Neuronal stem cell (in vitro differentiated cells): ENCODE measurements around the gene C19orf67. TPM values are rescaled to one million over a fixed set of nuclear protein-coding genes. Genes with fewer than 3 reads are reported as not detected.

Experiments used
- DNase-seq: peaks from one replicate; pipeline ENCODE4 v3.0.0-alpha.2; 2013; ENCODE audit warnings: low spot score
- H2AFZ ChIP-seq: one replicate; pipeline ENCODE4 v1.6.1; 2013; ENCODE audit warnings: mild to moderate bottlenecking, low read length, inconsistent platforms
- H2AK5ac ChIP-seq: 2 replicates; pipeline ENCODE4 v1.6.1; 2013; ENCODE audit warnings: low read depth, mild to moderate bottlenecking, inconsistent platforms, low read length, moderate library complexity, mixed read lengths
- H2BK120ac ChIP-seq: 2 replicates; pipeline ENCODE4 v1.6.1; 2013; ENCODE audit warnings: low read depth, mild to moderate bottlenecking, inconsistent platforms, low read length, moderate library complexity, mixed read lengths
- H2BK12ac ChIP-seq: one replicate; pipeline ENCODE4 v1.6.1; 2013; ENCODE audit warnings: low read length, inconsistent platforms
- H2BK15ac ChIP-seq: 2 replicates; pipeline ENCODE4 v1.6.1; 2013; ENCODE audit warnings: mild to moderate bottlenecking, low read length, inconsistent platforms, mixed read lengths
- H2BK5ac ChIP-seq: one replicate; pipeline ENCODE4 v1.6.1; 2013; ENCODE audit warnings: inconsistent platforms, mild to moderate bottlenecking, low read length, moderate library complexity
- H3K14ac ChIP-seq: one replicate; pipeline ENCODE4 v1.6.1; 2013; ENCODE audit warnings: low read length, inconsistent platforms
- H3K18ac ChIP-seq: 2 replicates; pipeline ENCODE4 v1.6.1; 2013; ENCODE audit warnings: low read length, inconsistent platforms
- H3K23ac ChIP-seq: 2 replicates; pipeline ENCODE4 v1.6.1; 2013; ENCODE audit warnings: low read depth, mild to moderate bottlenecking, mixed read lengths, low read length, inconsistent platforms; ENCODE audit not compliant: poor library complexity
- H3K27ac ChIP-seq: replicated peaks from 3 replicates; pipeline ENCODE4 v1.5.1; 2013; ENCODE audit warnings: low read length, inconsistent platforms
- H3K27me3 ChIP-seq, 3 experiments: 2 replicates each; pipeline ENCODE4 v1.6.1; 2013; ENCODE audit warnings: low read length in 3 of 3, mild to moderate bottlenecking in 2 of 3, inconsistent platforms in 1 of 3, low read depth in 1 of 3, mixed read lengths in 1 of 3, moderate library complexity in 1 of 3; ENCODE audit not compliant: control insufficient read depth in 3 of 3, insufficient read depth in 3 of 3
- H3K36me3 ChIP-seq, 2 donors: replicated peaks in 1 of 2; 2 replicates each; pipeline ENCODE4 v1.6.1; 2013; ENCODE audit warnings: low read length in 2 of 2; ENCODE audit not compliant: control insufficient read depth in 2 of 2, insufficient read depth in 2 of 2
- H3K4ac ChIP-seq: 2 replicates; pipeline ENCODE4 v1.6.1; 2013; ENCODE audit warnings: inconsistent platforms, mild to moderate bottlenecking, low read length, moderate library complexity
- H3K4me1 ChIP-seq, 2 donors: 1 replicate in 1 of 2; 2 replicates in 1 of 2; pipeline ENCODE4 v1.6.1; 2013; ENCODE audit warnings: low read length in 2 of 2, low read depth in 1 of 2; ENCODE audit not compliant: control insufficient read depth in 2 of 2, insufficient read depth in 1 of 2
- H3K4me2 ChIP-seq: one replicate; pipeline ENCODE4 v1.6.1; 2013; ENCODE audit warnings: mild to moderate bottlenecking, low read length, inconsistent platforms; ENCODE audit not compliant: insufficient read depth, poor library complexity, severe bottlenecking
- H3K4me3 ChIP-seq, 2 donors: 2 replicates each; pipeline ENCODE4 v1.5.1; 2013; ENCODE audit warnings: low read length in 2 of 2, mild to moderate bottlenecking in 2 of 2, inconsistent platforms in 1 of 2, moderate library complexity in 1 of 2
- H3K79me1 ChIP-seq: one replicate; pipeline ENCODE4 v1.6.1; 2013; ENCODE audit warnings: low read depth, mild to moderate bottlenecking, inconsistent platforms, low read length, moderate library complexity
- H3K9ac ChIP-seq: one replicate; pipeline ENCODE4 v1.6.1; 2013; ENCODE audit warnings: mild to moderate bottlenecking, low read depth, low read length, inconsistent platforms; ENCODE audit not compliant: poor library complexity
- H3K9me3 ChIP-seq, 2 donors: replicated peaks in 1 of 2; 2 replicates each; pipeline versions ENCODE3 to v1.6.1; 2013; ENCODE audit warnings: low read length in 2 of 2, mild to moderate bottlenecking in 2 of 2, inconsistent platforms in 1 of 2, low read depth in 1 of 2, mixed read lengths in 1 of 2, moderate library complexity in 1 of 2; ENCODE audit not compliant: control insufficient read depth in 2 of 2, insufficient read depth in 1 of 2
- H4K8ac ChIP-seq: one replicate; pipeline ENCODE4 v1.6.1; 2013; ENCODE audit warnings: low read depth, mild to moderate bottlenecking, inconsistent platforms, low read length, moderate library complexity
- H4K91ac ChIP-seq: one replicate; pipeline ENCODE4 v1.6.1; 2013; ENCODE audit warnings: low read length, low read depth, mild to moderate bottlenecking, inconsistent platforms; ENCODE audit not compliant: poor library complexity
- WGBS, 2 donors: extraction: QIAGEN DNeasy Blood & Tissue Kit; methylation state at CpG; one replicate each; pipeline ENCODE4 v1.1.7; 2013; ENCODE audit warnings: missing lambda C conversion rate in 2 of 2, mixed read lengths in 1 of 2; ENCODE audit not compliant: insufficient read length in 2 of 2, insufficient replicate concordance in 1 of 2; ENCODE audit errors: extremely low coverage in 2 of 2; 5-methylcytosine and 5-hydroxymethylcytosine counted together
- polyA plus RNA-seq, 2 experiments: library from polyadenylated mRNA; stranded (reverse); fragments of 200-250 nt; gene quantifications; one replicate each; pipeline ENCODE4 v1.2.3, GENCODE V29; 2013

The C19orf67 gene
- not detected for polyA plus RNA-seq (2013, experiment 1 of 2)
- polyA plus RNA-seq (2013, experiment 2 of 2): not detected

DNA sequence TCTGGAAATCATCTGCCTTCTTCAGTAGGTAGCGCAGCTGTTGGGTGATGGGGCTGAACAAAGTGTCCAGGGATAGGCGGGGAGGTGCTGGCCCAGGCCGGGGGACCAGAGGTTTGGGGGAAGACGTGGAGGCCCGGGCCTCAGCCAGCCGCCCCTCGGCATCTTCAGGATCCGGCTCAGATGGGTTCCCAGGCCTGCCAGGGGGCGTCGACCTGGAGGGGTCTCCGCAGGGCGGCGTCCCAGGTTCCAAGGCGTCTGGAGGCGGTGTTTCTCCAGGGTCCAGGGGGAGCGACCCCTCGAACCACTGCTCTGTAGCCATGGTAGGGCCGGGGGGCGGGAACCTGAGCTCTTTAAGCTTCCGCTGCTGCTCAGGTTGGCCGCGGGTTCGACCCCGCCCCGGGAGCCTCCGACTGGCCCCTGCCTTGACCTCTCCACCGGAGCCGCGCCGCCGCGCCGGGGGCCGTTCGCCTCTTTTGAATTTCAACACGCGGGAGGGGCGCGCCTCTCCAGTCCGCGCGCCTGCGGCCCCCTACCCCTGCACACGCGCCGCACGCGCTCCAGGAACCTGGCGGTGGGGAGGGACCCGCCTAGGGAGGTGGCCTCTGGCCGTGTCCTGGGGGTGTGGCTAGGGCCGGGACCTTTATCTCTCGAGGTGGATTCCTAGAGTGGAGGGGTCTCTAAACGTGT, at the start of gene C19orf67:
TSS of gene C19orf67 (minus strand) at position 475 of the 687 bp plus-strand sequence. CDS start at position 319, 156 bp downstream.
- H4K8ac ChIP-seq: no peak within 1 kb of the TSS
- no peak within 1 kb of the TSS for H2BK15ac ChIP-seq
- peaks cover 4% of the 10 kb centered on the region for H3K79me1 ChIP-seq
- H3K18ac ChIP-seq: no peak within 1 kb of the TSS
- no peak within 1 kb of the TSS for H4K91ac ChIP-seq
- H2AFZ ChIP-seq: no peak within 1 kb of the TSS
- H2BK5ac ChIP-seq: no peak within 1 kb of the TSS
- H3K9ac ChIP-seq: no peak within 1 kb of the TSS
- no CpG with 5 or more reads among the region's 54 CpGs for WGBS, 2 donors
- peak within 1 kb of the TSS; percentile 0 for H2AK5ac ChIP-seq
- H3K4ac ChIP-seq: no peak within 1 kb of the TSS
- no peak within 1 kb of the TSS for H3K23ac ChIP-seq
- no peak within 1 kb of the TSS for H2BK120ac ChIP-seq
- no peak within 1 kb of the TSS for H3K4me3 ChIP-seq
- peaks cover 14 to 28% of the 10 kb centered on the region in 2 donors for H3K36me3 ChIP-seq
- no peak within 1 kb of the TSS for H3K27ac ChIP-seq
- H2BK12ac ChIP-seq: no peak within 1 kb of the TSS
- H3K14ac ChIP-seq: no peak within 1 kb of the TSS
- peak within 1 kb of the TSS; percentile 39 for H3K4me2 ChIP-seq
- peaks cover 0 to 4% of the 10 kb centered on the region in 2 donors for H3K9me3 ChIP-seq
- H3K27me3 ChIP-seq: peaks cover 0 to 4% (median 0%) of the 10 kb centered on the region in 3 experiments
- peaks cover 0 to 8% of the 10 kb centered on the region in 2 donors for H3K4me1 ChIP-seq
- no peak for DNase-seq

DNA sequence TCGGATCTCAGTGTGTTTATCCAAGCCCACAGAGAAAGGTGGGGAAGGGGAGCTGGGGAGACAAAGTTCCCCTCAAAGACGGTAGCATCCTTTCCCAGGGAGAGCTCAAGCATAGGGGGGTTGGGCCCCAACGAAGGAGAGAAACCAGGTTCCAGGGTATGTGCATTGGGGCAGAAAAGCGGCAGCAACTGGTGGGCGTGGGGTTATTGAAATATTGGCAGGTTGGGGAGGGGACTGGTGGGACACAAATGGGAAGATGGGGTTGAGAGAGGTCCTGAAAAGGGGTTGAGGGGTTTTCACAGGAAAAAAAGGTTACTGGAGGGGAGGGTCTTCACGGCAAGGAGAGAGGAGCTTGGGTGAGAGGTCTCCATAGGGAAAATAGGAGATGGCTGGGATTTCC, 49.8 kb upstream of the C19orf67 start:
- peaks cover 4% of the 10 kb centered on the region for H3K79me1 ChIP-seq
- H2AK5ac ChIP-seq: peak overlapping the region; percentile 90
- H3K4me1 ChIP-seq: peaks cover 13 to 18% of the 10 kb centered on the region in 2 donors
- H3K23ac ChIP-seq: no peak overlapping the region
- H3K27me3 ChIP-seq: no peaks in the 10 kb centered on the region
- DNase-seq: no peak
- no peak overlapping the region for H3K4ac ChIP-seq
- no peak overlapping the region for H2BK120ac ChIP-seq
- no peak overlapping the region for H3K18ac ChIP-seq
- H3K36me3 ChIP-seq: peaks cover 2 to 21% of the 10 kb centered on the region in 2 donors
- H3K9ac ChIP-seq: no peak overlapping the region
- H3K4me2 ChIP-seq: peak overlapping the region; percentile 93
- H2BK15ac ChIP-seq: no peak overlapping the region
- WGBS, 2 donors: no CpG with 5 or more reads among the region's 6 CpGs
- no peaks in the 10 kb centered on the region for H3K9me3 ChIP-seq
- H2AFZ ChIP-seq: no peak overlapping the region
- no peak overlapping the region for H4K91ac ChIP-seq
- H2BK12ac ChIP-seq: no peak overlapping the region
- H3K4me3 ChIP-seq: peak overlapping the region; percentile 98 to 100
- no peak overlapping the region for H4K8ac ChIP-seq
- H3K27ac ChIP-seq: no peak overlapping the region
- H2BK5ac ChIP-seq: no peak overlapping the region
- no peak overlapping the region for H3K14ac ChIP-seq

DNA sequence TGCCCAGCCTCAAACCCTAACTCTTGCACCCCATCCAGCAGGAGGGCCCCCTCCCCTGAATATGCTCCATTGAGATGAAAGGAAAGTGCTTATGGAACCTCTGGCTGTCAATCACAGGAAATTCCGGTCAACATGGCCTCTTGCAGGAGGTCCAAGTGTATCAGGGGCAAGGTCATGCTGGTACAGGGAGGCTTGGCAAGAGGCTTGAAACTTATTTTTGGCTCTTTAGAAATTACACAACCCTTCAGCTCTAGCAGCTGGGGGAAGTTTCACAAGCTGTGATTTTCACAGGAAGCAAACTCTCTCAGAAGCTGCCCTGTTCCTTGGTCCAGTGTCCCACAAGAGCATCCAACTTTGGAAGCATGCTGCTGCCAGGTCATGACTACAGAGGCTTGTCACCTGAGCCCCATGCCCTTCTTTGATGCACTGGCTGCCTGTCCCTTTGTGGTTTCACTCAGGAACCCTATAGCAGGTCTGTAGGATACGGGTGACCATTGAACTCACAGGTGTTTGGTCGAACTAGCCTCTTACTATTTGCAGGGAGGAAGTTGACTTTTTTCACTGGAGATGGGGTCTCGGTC, 42.4 kb upstream of the C19orf67 start:
- H3K9me3 ChIP-seq: no peaks in the 10 kb centered on the region
- H3K14ac ChIP-seq: no peak overlapping the region
- no peak overlapping the region for H3K27ac ChIP-seq
- peaks cover 18 to 67% of the 10 kb centered on the region in 2 donors for H3K36me3 ChIP-seq
- H2BK120ac ChIP-seq: no peak overlapping the region
- WGBS, 2 donors: no CpG with 5 or more reads among the region's 4 CpGs
- H4K8ac ChIP-seq: no peak overlapping the region
- H3K4ac ChIP-seq: no peak overlapping the region
- H3K4me2 ChIP-seq: no peak overlapping the region
- no peak overlapping the region for H2AK5ac ChIP-seq
- no peaks in the 10 kb centered on the region for H3K27me3 ChIP-seq
- peak overlapping the region; percentile 10 for H3K9ac ChIP-seq
- no peak overlapping the region for H2BK5ac ChIP-seq
- no peak overlapping the region for H2BK15ac ChIP-seq
- H3K79me1 ChIP-seq: no peaks in the 10 kb centered on the region
- no peak overlapping the region for H4K91ac ChIP-seq
- H3K4me3 ChIP-seq: no peak overlapping the region
- DNase-seq: no peak
- no peaks in the 10 kb centered on the region for H3K4me1 ChIP-seq
- H2BK12ac ChIP-seq: no peak overlapping the region
- H3K23ac ChIP-seq: no peak overlapping the region
- no peak overlapping the region for H2AFZ ChIP-seq
- no peak overlapping the region for H3K18ac ChIP-seq

DNA sequence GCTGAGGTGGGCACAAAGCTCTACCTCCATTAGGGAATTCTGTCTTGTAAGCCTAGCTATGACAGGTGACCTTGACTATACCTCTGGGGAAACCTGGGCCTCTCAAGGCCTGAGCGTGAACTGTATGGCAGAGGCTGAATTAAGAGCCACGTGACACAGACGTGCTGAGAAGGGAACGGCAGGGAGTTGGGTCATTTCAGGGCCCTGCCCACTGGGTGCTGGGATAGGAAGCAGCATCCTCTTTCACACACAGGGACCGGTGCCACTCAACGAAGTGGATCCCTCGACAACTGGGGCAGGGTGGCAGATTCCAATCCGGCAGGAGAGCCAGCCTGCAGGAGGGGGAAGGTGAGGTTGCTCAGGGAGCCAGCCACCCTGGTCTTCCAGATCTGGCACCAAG, 41.6 kb upstream of the C19orf67 start:
- no peak overlapping the region for H3K4me3 ChIP-seq
- H2BK5ac ChIP-seq: no peak overlapping the region
- no peak overlapping the region for H3K9ac ChIP-seq
- no peak overlapping the region for H3K4ac ChIP-seq
- H3K27me3 ChIP-seq: no peaks in the 10 kb centered on the region
- no peak for DNase-seq
- no peaks in the 10 kb centered on the region for H3K4me1 ChIP-seq
- no peak overlapping the region for H3K4me2 ChIP-seq
- H3K27ac ChIP-seq: no peak overlapping the region
- no peak overlapping the region for H2AFZ ChIP-seq
- H2BK120ac ChIP-seq: no peak overlapping the region
- H4K8ac ChIP-seq: no peak overlapping the region
- H4K91ac ChIP-seq: no peak overlapping the region
- no peak overlapping the region for H3K23ac ChIP-seq
- H2BK15ac ChIP-seq: no peak overlapping the region
- no peak overlapping the region for H2BK12ac ChIP-seq
- no peak overlapping the region for H3K18ac ChIP-seq
- H3K79me1 ChIP-seq: no peaks in the 10 kb centered on the region
- WGBS, 2 donors: no CpG with 5 or more reads among the region's 8 CpGs
- peaks cover 20 to 69% of the 10 kb centered on the region in 2 donors for H3K36me3 ChIP-seq
- H2AK5ac ChIP-seq: no peak overlapping the region
- no peaks in the 10 kb centered on the region for H3K9me3 ChIP-seq
- no peak overlapping the region for H3K14ac ChIP-seq
